Measurements from ENCODE around the gene SESN1.
"Not testable (repeated sequence)": the region's sequence is repeated elsewhere in the genome, so short reads cannot be mapped to it uniquely, and the experiment has no call there.

SESN1 gene

DNA sequence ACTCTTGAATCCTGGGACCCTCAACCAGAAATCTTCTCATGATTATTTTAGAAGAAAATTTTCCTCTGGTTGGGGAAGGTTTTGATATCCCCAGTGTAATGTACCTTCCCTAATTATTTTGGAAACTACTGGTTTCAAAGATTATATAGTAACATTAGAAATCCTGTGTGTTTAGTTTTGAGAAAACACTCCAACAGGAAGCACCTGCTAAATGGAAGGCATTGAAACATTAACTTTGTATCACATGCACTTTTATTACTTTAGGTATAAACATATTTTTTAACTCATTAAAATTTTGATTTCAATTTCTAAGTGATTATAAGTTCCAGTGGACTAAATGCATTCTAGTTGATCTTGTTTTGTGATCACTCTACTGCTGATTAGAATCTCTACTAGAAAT, 109.3 kb downstream of the SESN1 start:
- CTCF ChIA-PET, result no interaction called here
- POLR2A ChIA-PET, result no interaction called here
- DNase-seq (ENCODE audit: extremely low spot score), result no peak
- TF ChIP-seq LEF1 (IDR thresholded peaks at IDR 0.05; ENCODE audit: borderline replicate concordance) (no peak), CTBP1 (IDR thresholded peaks at IDR 0.05; ENCODE audit: borderline replicate concordance) (no peak), ELF4 (IDR thresholded peaks at IDR 0.05) (no peak), SP1 (IDR thresholded peaks at IDR 0.05) (no peak), FOXK2 (IDR thresholded peaks at IDR 0.05) (no peak), BHLHE40 (IDR thresholded peaks at IDR 0.05; ENCODE audit: borderline replicate concordance) (no peak), TARDBP (IDR thresholded peaks at IDR 0.05) (no peak), SUZ12 (IDR thresholded peaks at IDR 0.05) (no peak), L3MBTL2 (conservative IDR thresholded peaks at IDR 0.05) (no peak), ZNF384 (IDR thresholded peaks at IDR 0.05) (no peak), HDGF (IDR thresholded peaks at IDR 0.05; ENCODE audit: borderline replicate concordance) (no peak), PKNOX1 (IDR thresholded peaks at IDR 0.05) (no peak), FOXM1 (IDR thresholded peaks at IDR 0.05; ENCODE audit: borderline replicate concordance) (no peak), NFRKB (IDR thresholded peaks at IDR 0.05) (no peak), FOXA1 (IDR thresholded peaks at IDR 0.05) (no peak), ARNT (IDR thresholded peaks at IDR 0.05) (no peak)

GRCh38 chr6:108983151-108983550, 111.5 kb downstream of the SESN1 start:
- CTCF ChIA-PET, result no interaction called here
- no peak for TF ChIP-seq FOXA1 (IDR thresholded peaks at IDR 0.05)
- DNase-seq (ENCODE audit: extremely low spot score), result no peak
- POLR2A ChIA-PET, result no interaction called here

DNA sequence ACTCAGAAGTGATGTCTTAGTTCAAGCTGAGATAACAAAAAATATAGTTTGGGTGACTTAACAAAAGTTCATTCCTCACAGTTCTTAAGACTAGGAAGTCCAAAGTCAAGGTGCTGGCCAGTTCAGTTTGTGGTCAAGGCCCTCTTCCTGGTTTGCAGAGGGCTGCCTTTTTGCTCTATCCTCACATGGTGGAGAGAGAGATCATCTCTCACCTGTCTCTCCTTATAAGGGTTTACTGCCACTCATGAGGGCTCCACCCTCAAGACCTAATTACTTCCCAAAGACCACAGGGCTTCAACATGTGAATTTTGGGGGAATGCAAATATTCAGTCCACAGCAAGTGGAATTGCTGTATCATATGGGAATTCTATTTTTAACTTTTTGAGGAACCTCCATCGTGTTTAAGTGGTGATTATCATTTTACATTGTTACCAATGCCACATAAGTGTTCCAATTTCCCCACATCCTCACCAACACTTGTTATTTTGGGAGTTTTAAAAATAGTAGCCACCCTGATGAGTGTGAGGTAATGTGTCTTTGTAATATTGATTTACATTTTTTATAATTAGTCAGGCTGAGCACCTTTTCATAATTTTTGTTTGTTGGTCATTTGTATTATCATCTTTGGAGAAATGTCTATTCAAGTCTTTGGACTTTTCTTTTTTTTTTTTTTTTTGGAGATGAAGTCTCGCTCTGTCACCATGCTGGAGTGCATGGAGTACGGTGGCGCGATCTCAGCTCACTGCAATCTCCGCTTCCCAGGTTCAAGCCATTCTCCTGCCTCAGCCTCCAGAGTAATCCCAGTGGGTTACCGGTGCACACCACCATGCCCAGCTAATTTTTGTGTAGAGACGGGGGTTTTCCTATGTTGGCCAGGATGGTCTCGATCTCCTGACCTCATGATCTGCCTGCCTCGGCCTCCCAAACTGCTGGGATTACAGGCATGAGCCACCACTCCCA, 112.2 kb downstream of the SESN1 start:
- no peak for DNase-seq (ENCODE audit: extremely low spot score)
- POLR2A ChIA-PET, result no interaction called here
- TF ChIP-seq NFRKB (IDR thresholded peaks at IDR 0.05) (no peak), BHLHE40 (IDR thresholded peaks at IDR 0.05; ENCODE audit: borderline replicate concordance) (no peak), SP1 (IDR thresholded peaks at IDR 0.05) (no peak), LEF1 (IDR thresholded peaks at IDR 0.05; ENCODE audit: borderline replicate concordance) (no peak), FOXA1 (IDR thresholded peaks at IDR 0.05) (no peak)
- CTCF ChIA-PET, result no interaction called here

DNA sequence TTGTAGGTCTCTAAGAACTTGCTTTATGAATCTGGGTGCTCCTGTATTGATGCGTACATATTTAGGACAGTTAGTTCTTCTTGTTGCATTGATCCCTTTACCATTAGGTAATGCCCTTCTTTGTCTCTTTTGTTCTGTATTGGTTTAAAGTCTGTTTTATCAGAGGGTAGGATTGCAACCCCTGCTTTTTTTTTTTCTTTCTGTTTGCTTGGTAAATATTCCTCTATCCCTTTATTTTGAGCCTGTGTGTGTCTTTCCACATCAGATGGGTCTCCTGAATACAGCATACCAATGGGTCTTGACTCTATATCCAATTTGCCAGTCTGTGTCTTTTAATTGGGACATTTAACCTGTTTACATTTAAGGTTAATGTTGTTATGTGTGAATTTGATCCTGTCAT, 116.0 kb downstream of the SESN1 start:
- POLR2A ChIA-PET; CTCF ChIA-PET; DNase-seq (ENCODE audit: extremely low spot score): not testable (repeated sequence)

GRCh38 chr6:108974201-108974600, 120.4 kb downstream of the SESN1 start:
- DNase-seq (ENCODE audit: extremely low spot score), result no peak
- POLR2A ChIA-PET, result no interaction called here
- CTCF ChIA-PET, result interaction anchor here (0.6 kb wide), 1 partner anchor 53 kb away, joined by 3 read pairs; no protein-coding TSS in a partner anchor
- TF ChIP-seq NFRKB (IDR thresholded peaks at IDR 0.05) (no peak), CTBP1 (IDR thresholded peaks at IDR 0.05; ENCODE audit: borderline replicate concordance) (no peak), ELF4 (IDR thresholded peaks at IDR 0.05) (no peak), ZNF384 (IDR thresholded peaks at IDR 0.05) (no peak), FOXA1 (IDR thresholded peaks at IDR 0.05) (no peak), SUZ12 (IDR thresholded peaks at IDR 0.05) (no peak), LEF1 (IDR thresholded peaks at IDR 0.05; ENCODE audit: borderline replicate concordance) (no peak), TARDBP (IDR thresholded peaks at IDR 0.05) (no peak), BHLHE40 (IDR thresholded peaks at IDR 0.05; ENCODE audit: borderline replicate concordance) (no peak), FOXK2 (IDR thresholded peaks at IDR 0.05) (no peak)

DNA sequence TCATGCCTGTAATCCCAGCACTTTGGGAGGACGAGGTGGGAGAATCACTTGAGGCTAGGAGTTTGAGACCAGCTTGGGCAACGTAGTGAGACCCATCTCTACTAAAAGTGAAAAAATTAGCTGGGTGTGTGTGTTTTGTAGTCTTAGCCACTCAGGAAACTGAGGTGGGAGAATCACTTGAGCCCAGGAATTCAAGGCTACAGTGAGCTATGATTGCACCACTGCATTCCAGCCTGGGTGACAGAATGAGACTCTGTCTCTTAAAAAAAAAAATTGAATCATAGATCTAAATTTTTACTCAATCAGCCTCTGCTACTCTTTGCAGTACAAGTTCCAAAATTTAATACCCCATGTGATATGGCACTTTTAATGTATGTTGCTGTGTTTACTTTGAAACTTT, 124.9 kb downstream of the SESN1 start:
- no peak for DNase-seq (ENCODE audit: extremely low spot score)
- no peak for TF ChIP-seq L3MBTL2 (conservative IDR thresholded peaks at IDR 0.05)
- TF ChIP-seq TARDBP (IDR thresholded peaks at IDR 0.05), result no peak
- TF ChIP-seq NFRKB (IDR thresholded peaks at IDR 0.05), result no peak
- no peak for TF ChIP-seq FOXA1 (IDR thresholded peaks at IDR 0.05)
- no peak for TF ChIP-seq LEF1 (IDR thresholded peaks at IDR 0.05; ENCODE audit: borderline replicate concordance)
- ChIA-PET POLR2A (interaction anchor here (1.5 kb wide), 1 partner anchor 15 kb away, joined by 4 read pairs; no protein-coding TSS in a partner anchor), CTCF (interaction anchor here (0.8 kb wide), 1 partner anchor 104 kb away, joined by 3 read pairs; no protein-coding TSS in a partner anchor)

GRCh38 chr6:108968325-108969316, 126.0 kb downstream of the SESN1 start:
- POLR2A ChIA-PET, result interaction anchor here (0.6 to 1.5 kb wide), 2 partner anchors 14 to 674 kb away, joined by 3 to 4 read pairs; partner anchors contain the start of gene AFG1L
- CTCF ChIA-PET, result interaction anchor here (0.6 to 1.1 kb wide), 5 partner anchors 21 to 415 kb away, joined by 3 to 10 read pairs (median 3); no protein-coding TSS in a partner anchor
- no peak for DNase-seq (ENCODE audit: extremely low spot score)
- TF ChIP-seq TARDBP (IDR thresholded peaks at IDR 0.05) (no peak), SUZ12 (IDR thresholded peaks at IDR 0.05) (no peak), FOXA1 (IDR thresholded peaks at IDR 0.05) (no peak), CTBP1 (IDR thresholded peaks at IDR 0.05; ENCODE audit: borderline replicate concordance) (no peak), HDGF (IDR thresholded peaks at IDR 0.05; ENCODE audit: borderline replicate concordance) (no peak), BHLHE40 (IDR thresholded peaks at IDR 0.05; ENCODE audit: borderline replicate concordance) (no peak), LEF1 (IDR thresholded peaks at IDR 0.05; ENCODE audit: borderline replicate concordance) (no peak), ELF4 (IDR thresholded peaks at IDR 0.05) (no peak), NFRKB (IDR thresholded peaks at IDR 0.05) (no peak)

Data from HEK293T (cell line).